GM21526 (cell line): Measurements from ENCODE around the gene PRDX6.
"Not testable (repeated sequence)": the region's sequence is repeated elsewhere in the genome, so short reads cannot be mapped to it uniquely, and the experiment has no call there.

ENCODE experiments used
- ATAC-seq: cut with Tn5 transposase; IDR thresholded peaks from one replicate; pipeline ENCODE4 v1.9.1; 2021; ENCODE audit warnings: moderate library complexity; ENCODE audit not compliant: unreplicated experiment, low FRiP score

The PRDX6 gene

GRCh38 chr1:173477286-173478093 is at the start of gene PRDX6:
Gene PRDX6, plus strand, starts transcription at chr1:173477335. Its CDS starts 63 bp downstream, at chr1:173477398.
- peak; percentile 51 for ATAC-seq

- ATAC-seq: peak; percentile 57
Measured at GRCh38 chr1:173429471-173430402, 47.4 kb upstream of the PRDX6 start.

GRCh38 chr1:173430677-173431303 is 46.3 kb upstream of the PRDX6 start:
- no peak for ATAC-seq

GRCh38 chr1:173431304-173432045 is 45.7 kb upstream of the PRDX6 start:
- peak; percentile 56 for ATAC-seq

GRCh38 chr1:173432331-173432730 is 44.8 kb upstream of the PRDX6 start:
- no peak for ATAC-seq

GRCh38 chr1:173433751-173434326 is 43.3 kb upstream of the PRDX6 start:
- ATAC-seq: no peak

- no peak for ATAC-seq
Measured at GRCh38 chr1:173436841-173437428, 40.2 kb upstream of the PRDX6 start.

GRCh38 chr1:173438675-173439074 is 38.5 kb upstream of the PRDX6 start:
- ATAC-seq: no peak

- no peak for ATAC-seq
Measured at GRCh38 chr1:173440430-173440829, 36.7 kb upstream of the PRDX6 start.

GRCh38 chr1:173444757-173445156 is 32.4 kb upstream of the PRDX6 start:
- ATAC-seq: no peak

- ATAC-seq: no peak
Measured at GRCh38 chr1:173445164-173445563, 32.0 kb upstream of the PRDX6 start.

- no peak for ATAC-seq
Measured at GRCh38 chr1:173445656-173446055, 31.5 kb upstream of the PRDX6 start.

GRCh38 chr1:173447224-173447623 is 29.9 kb upstream of the PRDX6 start:
- no peak for ATAC-seq

- no peak for ATAC-seq
Measured at GRCh38 chr1:173448945-173449344, 28.2 kb upstream of the PRDX6 start.

- ATAC-seq: no peak
Measured at GRCh38 chr1:173451981-173452380, 25.2 kb upstream of the PRDX6 start.

- ATAC-seq: no peak
Measured at GRCh38 chr1:173453982-173454381, 23.2 kb upstream of the PRDX6 start.

GRCh38 chr1:173454966-173455524 is 22.1 kb upstream of the PRDX6 start:
- ATAC-seq: no peak

- ATAC-seq: no peak
Measured at GRCh38 chr1:173459885-173460284, 17.2 kb upstream of the PRDX6 start.

GRCh38 chr1:173462666-173463065 is 14.5 kb upstream of the PRDX6 start:
- ATAC-seq: not testable (repeated sequence)
